Measurements from ENCODE around the gene GPLD1.

GPLD1 gene

DNA sequence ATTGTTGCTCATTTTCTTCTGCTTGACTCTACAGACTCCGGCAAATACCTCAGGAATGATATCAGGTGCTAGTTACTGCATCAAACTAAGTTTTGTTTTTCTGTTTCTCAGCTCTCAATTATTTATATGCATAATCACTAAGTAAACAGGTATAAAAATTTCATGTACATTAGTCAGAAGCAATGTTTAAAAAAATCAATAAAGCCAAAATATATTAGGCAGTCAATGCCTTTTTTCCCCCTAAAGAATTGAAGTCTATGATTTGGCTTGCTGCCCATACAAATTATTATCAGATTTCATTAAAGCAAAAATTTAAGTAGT lies 107.2 kb downstream of the GPLD1 start:
- TF ChIP-seq, protein P1, sequence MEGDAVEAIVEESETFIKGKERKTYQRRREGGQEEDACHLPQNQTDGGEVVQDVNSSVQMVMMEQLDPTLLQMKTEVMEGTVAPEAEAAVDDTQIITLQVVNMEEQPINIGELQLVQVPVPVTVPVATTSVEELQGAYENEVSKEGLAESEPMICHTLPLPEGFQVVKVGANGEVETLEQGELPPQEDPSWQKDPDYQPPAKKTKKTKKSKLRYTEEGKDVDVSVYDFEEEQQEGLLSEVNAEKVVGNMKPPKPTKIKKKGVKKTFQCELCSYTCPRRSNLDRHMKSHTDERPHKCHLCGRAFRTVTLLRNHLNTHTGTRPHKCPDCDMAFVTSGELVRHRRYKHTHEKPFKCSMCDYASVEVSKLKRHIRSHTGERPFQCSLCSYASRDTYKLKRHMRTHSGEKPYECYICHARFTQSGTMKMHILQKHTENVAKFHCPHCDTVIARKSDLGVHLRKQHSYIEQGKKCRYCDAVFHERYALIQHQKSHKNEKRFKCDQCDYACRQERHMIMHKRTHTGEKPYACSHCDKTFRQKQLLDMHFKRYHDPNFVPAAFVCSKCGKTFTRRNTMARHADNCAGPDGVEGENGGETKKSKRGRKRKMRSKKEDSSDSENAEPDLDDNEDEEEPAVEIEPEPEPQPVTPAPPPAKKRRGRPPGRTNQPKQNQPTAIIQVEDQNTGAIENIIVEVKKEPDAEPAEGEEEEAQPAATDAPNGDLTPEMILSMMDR (conservative IDR thresholded peaks at IDR 0.05; ENCODE audit: low read depth): no peak
- no peak overlapping the region for H3K27ac ChIP-seq
- POLR2A ChIA-PET (ENCODE audit: low non-redundant PET): no interaction called here
- CTCF ChIA-PET: no interaction called here
- no peak for DNase-seq (ENCODE audit: low spot score)

DNA sequence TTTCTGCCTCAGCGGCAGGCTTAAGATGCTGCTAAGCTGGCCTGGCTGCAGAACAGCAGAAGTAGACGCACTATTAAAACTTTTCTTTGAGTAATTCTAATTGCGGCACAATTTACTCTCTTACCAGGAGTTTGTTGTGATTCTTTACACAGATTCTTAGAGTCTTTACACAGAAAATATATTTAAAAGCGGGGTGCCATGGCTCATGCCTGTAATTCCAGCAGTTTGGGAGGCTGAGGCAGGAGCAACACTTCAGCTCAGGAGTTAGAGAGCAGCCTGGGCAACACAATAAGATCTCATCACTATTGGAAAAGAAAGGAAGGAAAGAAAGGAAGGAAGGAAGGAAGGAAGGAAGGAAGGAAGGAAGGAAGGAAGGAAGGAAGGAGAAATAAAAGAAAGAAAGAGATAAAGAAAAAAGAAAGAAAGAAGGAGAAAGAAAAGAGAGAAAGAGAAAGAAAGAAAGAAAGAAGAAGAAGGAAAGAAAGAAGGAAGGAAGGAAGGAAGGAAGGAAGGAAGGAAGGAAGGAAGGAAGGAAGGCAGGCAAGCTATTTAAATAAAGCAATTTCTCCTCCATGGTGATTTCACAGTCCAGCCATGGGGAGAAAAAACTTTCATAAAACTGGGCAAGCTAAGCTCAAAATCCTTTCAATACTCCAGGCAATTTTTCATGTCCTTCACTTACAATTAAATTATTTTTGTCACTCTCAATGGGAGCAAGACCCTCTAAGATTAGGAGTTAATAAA lies 107.7 kb downstream of the GPLD1 start:
- no peak overlapping the region for H3K27ac ChIP-seq
- CTCF ChIA-PET: no interaction called here

DNA sequence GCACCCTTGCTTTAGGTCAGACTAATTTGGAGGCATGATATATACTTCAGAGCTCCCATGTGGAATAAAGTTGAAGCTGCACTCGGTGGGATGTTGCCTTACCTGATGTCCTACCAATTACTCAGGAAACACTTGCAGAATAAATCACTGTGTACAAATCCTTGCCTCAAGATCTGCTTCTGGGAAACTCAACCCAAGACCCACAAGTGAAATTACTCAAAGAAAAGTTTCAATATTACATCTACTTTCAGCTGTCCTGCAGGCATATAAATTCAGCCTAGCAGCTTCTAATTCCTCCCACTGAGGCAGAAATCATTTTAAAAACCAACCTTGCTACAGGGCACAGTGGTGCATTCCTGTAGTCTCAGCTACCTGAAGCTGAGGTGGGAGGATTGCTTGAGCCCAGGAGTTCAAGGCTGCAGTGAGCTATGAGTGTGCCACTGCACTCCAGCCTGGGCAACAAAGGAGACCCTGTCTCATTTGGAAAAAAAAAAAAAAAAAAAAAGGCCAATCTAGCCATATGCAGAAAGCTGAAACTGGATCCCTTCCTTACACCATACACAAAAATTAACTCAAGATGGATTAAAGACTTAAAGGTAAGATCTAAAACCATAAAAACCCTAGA lies 110.8 kb downstream of the GPLD1 start:
- H3K27ac ChIP-seq: no peak overlapping the region
- CTCF ChIA-PET: interaction anchor here (1.3 kb wide), 1 partner anchor 19 kb away, joined by 3 read pairs; no protein-coding TSS in a partner anchor
- TF ChIP-seq, protein P1 (conservative IDR thresholded peaks at IDR 0.05; ENCODE audit: low read depth): no peak
- DNase-seq (ENCODE audit: low spot score): no peak
- POLR2A ChIA-PET (ENCODE audit: low non-redundant PET): no interaction called here

More for the DNA sequence above, 107.7 kb downstream of the GPLD1 start:
- TF ChIP-seq, protein P1 (conservative IDR thresholded peaks at IDR 0.05; ENCODE audit: low read depth): no peak
- POLR2A ChIA-PET (ENCODE audit: low non-redundant PET): no interaction called here
- no peak for DNase-seq (ENCODE audit: low spot score)

Measured in RWPE1 (cell line).